RWPE2 (cell line): ENCODE data around the gene LRRC45.
A peak's percentile ranks its signal among the peaks of the same experiment; 100 is the strongest.

ENCODE experiments used
- ATAC-seq: fragments of 200-7000 bp; cut with Tn5 transposase; 3 replicates; pipeline ENCODE4 v1.9.1; 2021; ENCODE audit warnings: low read depth
- DNase-seq: peaks from one replicate; pipeline ENCODE4 v3.0.0-alpha.2; 2020; ENCODE audit warnings: low spot score
- H3K27ac ChIP-seq: fragments of 450-650 bp; 2 replicates; pipeline ENCODE4 v1.5.1; 2017; ENCODE audit warnings: mild to moderate bottlenecking; ENCODE audit not compliant: poor library complexity, severe bottlenecking
- H3K27me3 ChIP-seq: fragments of 250-450 bp; sonication (Bioruptor Pico); 2 replicates; pipeline ENCODE4 v1.5.1; 2021; ENCODE audit warnings: mild to moderate bottlenecking, moderate library complexity; ENCODE audit not compliant: insufficient read depth, poor library complexity, severe bottlenecking
- H3K36me3 ChIP-seq: fragments of 250-450 bp; sonication (Bioruptor Pico); 2 replicates; pipeline ENCODE4 v1.5.1; 2020; ENCODE audit warnings: low read depth, mild to moderate bottlenecking, moderate library complexity
- H3K4me1 ChIP-seq: fragments of 250-450 bp; sonication (Bioruptor Pico); 2 replicates; pipeline ENCODE4 v1.5.1; 2021; ENCODE audit warnings: mild to moderate bottlenecking, moderate library complexity; ENCODE audit not compliant: insufficient read depth, poor library complexity, severe bottlenecking
- H3K4me3 ChIP-seq: fragments of 250-450 bp; sonication (Bioruptor Pico); 2 replicates; pipeline ENCODE4 v1.5.1; 2021; ENCODE audit warnings: mild to moderate bottlenecking, moderate library complexity; ENCODE audit not compliant: severe bottlenecking
- H3K9me3 ChIP-seq: fragments of 250-450 bp; sonication (Bioruptor Pico); 2 replicates; pipeline ENCODE4 v1.5.1; 2021; ENCODE audit warnings: mild to moderate bottlenecking, moderate library complexity; ENCODE audit not compliant: severe bottlenecking
- CTCF ChIP-seq: fragments of 450-650 bp; IDR thresholded peaks from one replicate; pipeline ENCODE4 v1.5.1; 2017; ENCODE audit warnings: mild to moderate bottlenecking, moderate library complexity; ENCODE audit not compliant: poor library complexity, severe bottlenecking

LRRC45 gene

GRCh38 chr17:82050761-82051641 is 27.9 kb downstream of the LRRC45 start:
- DNase-seq (no peak), ATAC-seq (no peak)
- H3K27me3 ChIP-seq: no peaks in the 10 kb centered on the region
- peak overlapping the region; percentile 99 for H3K4me3 ChIP-seq
- peaks cover 65% of the 10 kb centered on the region for H3K36me3 ChIP-seq
- H3K9me3 ChIP-seq: no peaks in the 10 kb centered on the region
- H3K4me1 ChIP-seq: peaks cover 5% of the 10 kb centered on the region
- H3K27ac ChIP-seq: peak overlapping the region; percentile 49
- TF ChIP-seq CTCF: no peak

GRCh38 chr17:82051776-82052637 is 28.9 kb downstream of the LRRC45 start, which contains the start of the genes GPS1 and RFNG:
GPS1 (plus strand) TSS chr17:82051898; CDS start chr17:82051932, 34 bp downstream.
RFNG (minus strand) TSS chr17:82051811; CDS start chr17:82051766, 45 bp downstream.
- Histone ChIP-seq H3K27ac (peak within 1 kb of the TSS; percentile 49), H3K36me3 (peaks cover 72% of the 10 kb centered on the region), H3K9me3 (no peaks in the 10 kb centered on the region), H3K27me3 (no peaks in the 10 kb centered on the region), H3K4me3 (peak within 1 kb of the TSS; percentile 99), H3K4me1 (peaks cover 5% of the 10 kb centered on the region)
- peak; percentile 65 for ATAC-seq
- no peak for TF ChIP-seq CTCF
- no peak for DNase-seq

- DNase-seq (no peak), ATAC-seq (no peak; the same call in 2 of the 3 replicates)
- Histone ChIP-seq H3K27ac (peak overlapping the region; percentile 49), H3K27me3 (no peaks in the 10 kb centered on the region), H3K36me3 (peaks cover 72% of the 10 kb centered on the region), H3K4me1 (peaks cover 5% of the 10 kb centered on the region), H3K9me3 (no peaks in the 10 kb centered on the region), H3K4me3 (peak overlapping the region; percentile 99)
- no peak for TF ChIP-seq CTCF
Observed at GRCh38 chr17:82052638-82053059, 29.5 kb downstream of the LRRC45 start.

GRCh38 chr17:82053130-82053529 is 30.0 kb downstream of the LRRC45 start:
- Histone ChIP-seq H3K9me3 (no peaks in the 10 kb centered on the region), H3K4me1 (peaks cover 5% of the 10 kb centered on the region), H3K4me3 (peak overlapping the region; percentile 99), H3K27ac (no peak overlapping the region), H3K27me3 (no peaks in the 10 kb centered on the region), H3K36me3 (peaks cover 72% of the 10 kb centered on the region)
- ATAC-seq (no peak), DNase-seq (no peak)
- TF ChIP-seq CTCF: no peak
